HEK293 (cell line): ENCODE results near the gene KRTAP10-6.

Source experiments
- ZNF239 ChIP-seq: fragments of 450-650 bp; formaldehyde crosslinking; IDR thresholded peaks from 2 replicates; pipeline ENCODE4 v1.5.1; 2016; ENCODE audit warnings: missing biosample characterization, missing genetic modification characterization
- ZNF274 ChIP-seq, 2 experiments: fragments of 200-500 bp in 1 of 2; fragments of 450-650 bp in 1 of 2; sonication (Bioruptor generic) in 1 of 2; formaldehyde crosslinking in 1 of 2; IDR thresholded peaks; 2 replicates each; pipeline versions ENCODE4 v1.5.1 to v1.6.1; 2014 to 2016; ENCODE audit warnings: borderline replicate concordance in 1 of 2, inconsistent platforms in 1 of 2, low read length in 1 of 2, missing biosample characterization in 1 of 2, missing genetic modification characterization in 1 of 2
- ZNF707 ChIP-seq: fragments of 450-650 bp; formaldehyde crosslinking; IDR thresholded peaks from 2 replicates; pipeline ENCODE4 v1.5.1; 2016; ENCODE audit warnings: missing biosample characterization, missing genetic modification characterization
- ZNF792 ChIP-seq: fragments of 450-650 bp; formaldehyde crosslinking; IDR thresholded peaks from 2 replicates; pipeline ENCODE4 v1.5.1; 2016; ENCODE audit warnings: missing biosample characterization, missing genetic modification characterization

GRCh38 chr21:44575307-44576024 is 16.8 kb downstream of the KRTAP10-6 start:
- TF ChIP-seq ZNF707 (tag by site-specific recombination), result no peak
- TF ChIP-seq ZNF274 (IDR thresholded peaks at IDR 0.05; ENCODE audit: low read length), result no peak
- no peak for TF ChIP-seq ZNF274 (tag by site-specific recombination; IDR thresholded peaks at IDR 0.05; ENCODE audit: borderline replicate concordance)
- no peak for TF ChIP-seq ZNF792 (tag by site-specific recombination)
- no peak for TF ChIP-seq ZNF239
